ENCODE measurements around the gene BDNF. TPM values are rescaled to one million over a fixed set of nuclear protein-coding genes. Genes with fewer than 3 reads are reported as not detected.
A peak's percentile ranks its signal among the peaks of the same experiment; 100 is the strongest.

The BDNF gene
- total RNA-seq, 4 donors from 2014 or later = 0.14 to 0.64 TPM; not detected in 2

DNA sequence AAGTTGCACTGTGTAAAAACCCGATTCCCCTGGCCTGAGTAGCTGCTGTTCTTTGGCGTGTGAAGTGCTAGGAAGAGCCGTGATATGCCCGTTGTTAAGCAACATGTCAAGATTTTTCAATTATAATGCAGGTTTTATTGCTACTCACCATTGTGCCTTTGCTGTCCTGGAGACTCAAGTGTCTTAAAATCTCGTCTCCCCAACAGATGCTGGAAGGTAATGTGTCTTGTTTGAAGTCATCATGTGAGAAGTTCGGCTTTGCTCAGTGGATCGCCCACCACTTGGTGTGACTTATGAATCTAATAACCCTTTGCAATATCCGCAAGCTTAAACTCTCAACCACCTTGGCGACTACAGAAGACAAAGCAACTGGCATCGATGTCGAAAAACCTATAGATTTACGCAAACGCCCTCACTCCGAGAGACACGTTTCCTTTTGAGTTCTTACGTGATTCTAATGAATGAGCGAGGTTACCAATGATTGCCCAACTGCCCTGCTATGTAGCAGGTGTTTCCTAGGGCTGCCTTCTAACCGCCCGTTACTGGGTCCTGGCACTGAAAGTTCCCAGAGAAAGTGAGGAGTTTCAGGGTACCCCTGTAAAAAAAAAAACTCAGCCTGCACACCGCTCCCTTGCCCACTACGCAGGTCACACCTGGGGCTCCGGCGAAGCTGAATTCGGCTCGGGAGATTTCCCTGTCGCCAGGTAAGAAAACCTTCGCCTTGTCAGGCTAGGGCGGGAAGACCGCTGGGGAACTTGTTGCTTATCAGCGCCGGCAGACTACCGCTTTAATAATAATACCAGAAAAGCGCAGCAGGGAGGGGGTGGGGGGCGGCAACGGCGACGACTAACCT lies 21.2 kb upstream of the BDNF start:
- TF ChIP-seq, protein P1, sequence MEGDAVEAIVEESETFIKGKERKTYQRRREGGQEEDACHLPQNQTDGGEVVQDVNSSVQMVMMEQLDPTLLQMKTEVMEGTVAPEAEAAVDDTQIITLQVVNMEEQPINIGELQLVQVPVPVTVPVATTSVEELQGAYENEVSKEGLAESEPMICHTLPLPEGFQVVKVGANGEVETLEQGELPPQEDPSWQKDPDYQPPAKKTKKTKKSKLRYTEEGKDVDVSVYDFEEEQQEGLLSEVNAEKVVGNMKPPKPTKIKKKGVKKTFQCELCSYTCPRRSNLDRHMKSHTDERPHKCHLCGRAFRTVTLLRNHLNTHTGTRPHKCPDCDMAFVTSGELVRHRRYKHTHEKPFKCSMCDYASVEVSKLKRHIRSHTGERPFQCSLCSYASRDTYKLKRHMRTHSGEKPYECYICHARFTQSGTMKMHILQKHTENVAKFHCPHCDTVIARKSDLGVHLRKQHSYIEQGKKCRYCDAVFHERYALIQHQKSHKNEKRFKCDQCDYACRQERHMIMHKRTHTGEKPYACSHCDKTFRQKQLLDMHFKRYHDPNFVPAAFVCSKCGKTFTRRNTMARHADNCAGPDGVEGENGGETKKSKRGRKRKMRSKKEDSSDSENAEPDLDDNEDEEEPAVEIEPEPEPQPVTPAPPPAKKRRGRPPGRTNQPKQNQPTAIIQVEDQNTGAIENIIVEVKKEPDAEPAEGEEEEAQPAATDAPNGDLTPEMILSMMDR (IDR thresholded peaks at IDR 0.05) = no peak
- TF ChIP-seq POLR2AphosphoS5 (IDR thresholded peaks at IDR 0.05) = no peak
- no peak for TF ChIP-seq EP300 (IDR thresholded peaks at IDR 0.05; ENCODE audit: low read depth)
- TF ChIP-seq POLR2A (IDR thresholded peaks at IDR 0.05) = no peak
- Histone ChIP-seq H3K27ac (no peak overlapping the region), H3K36me3 (no peaks in the 10 kb centered on the region), H3K4me1 (peaks cover 14 to 31% (median 27%) of the 10 kb centered on the region in 4 donors), H3K4me3 (peak overlapping the region in 2 of 4 donors; percentile 28 to 48), H3K9me3 (no peaks in the 10 kb centered on the region), H3K27me3 (peaks cover 95% of the 10 kb centered on the region)
- in situ Hi-C loops (cut with MboI; ENCODE audit: low pct_ligation_motif_present in 1 of 4, low pct_unique_long_range_greater_than_20kb in 1 of 4, low sequenced_read_pairs in 3 of 4) (loop anchor here in 3 of 4 donors (25.0 kb wide), 3 partner anchors 109 to 966 kb away; no protein-coding TSS in a partner anchor), intact Hi-C loops (cut with DNase I; ENCODE audit: low total_unique reads) (no loop called here)
- 6 to 15% methylated on average over 7 to 36 of the region's 37 CpGs for WGBS, 2 donors (ENCODE audit: low coverage in 1 of 2)
- DNase-seq = no peak

GRCh38 chr11:27720277-27720830 lies 20.1 kb upstream of the BDNF start:
- H3K27me3 ChIP-seq = peaks cover 97% of the 10 kb centered on the region
- intact Hi-C loops (cut with DNase I; ENCODE audit: low total_unique reads) (no loop called here), in situ Hi-C loops (cut with MboI; ENCODE audit: low pct_ligation_motif_present in 1 of 4, low pct_unique_long_range_greater_than_20kb in 1 of 4, low sequenced_read_pairs in 3 of 4) (loop anchor here in 3 of 4 donors (25.0 kb wide), 3 partner anchors 108 to 967 kb away; no protein-coding TSS in a partner anchor)

GRCh38 chr11:27719546-27719925 lies 19.3 kb upstream of the BDNF start:
- H3K27me3 ChIP-seq = peaks cover 97% of the 10 kb centered on the region
- 0 to 13% methylated on average over 2 to 15 of the region's 16 CpGs for WGBS, 2 donors (ENCODE audit: low coverage in 1 of 2)
- intact Hi-C loops (cut with DNase I; ENCODE audit: low total_unique reads) = no loop called here

More at GRCh38 chr11:27720277-27720830, 20.1 kb upstream of the BDNF start:
- Histone ChIP-seq H3K9me3 (no peaks in the 10 kb centered on the region), H3K27ac (no peak overlapping the region), H3K36me3 (no peaks in the 10 kb centered on the region), H3K4me3 (no peak overlapping the region), H3K4me1 (peaks cover 14 to 31% (median 27%) of the 10 kb centered on the region in 4 donors)
- DNase-seq = peak; percentile 21
- whole genome bisulfite sequencing, 2 donors (ENCODE audit: low coverage in 1 of 2) = 21 to 100% methylated on average over 1 to 25 of the region's 25 CpGs
- TF ChIP-seq, protein P1 (IDR thresholded peaks at IDR 0.05) = no peak
- no peak for TF ChIP-seq POLR2A (IDR thresholded peaks at IDR 0.05)
- no peak for TF ChIP-seq EP300 (IDR thresholded peaks at IDR 0.05; ENCODE audit: low read depth)
- TF ChIP-seq POLR2AphosphoS5 (IDR thresholded peaks at IDR 0.05) = no peak

More at GRCh38 chr11:27719546-27719925, 19.3 kb upstream of the BDNF start:
- Histone ChIP-seq H3K4me1 (peaks cover 14 to 31% (median 27%) of the 10 kb centered on the region in 4 donors), H3K27ac (no peak overlapping the region), H3K36me3 (no peaks in the 10 kb centered on the region), H3K4me3 (peak overlapping the region in 3 of 4 donors; percentile 13 to 52 (median 25)), H3K9me3 (no peaks in the 10 kb centered on the region)
- TF ChIP-seq POLR2A (IDR thresholded peaks at IDR 0.05) (no peak), POLR2AphosphoS5 (IDR thresholded peaks at IDR 0.05) (no peak), EP300 (IDR thresholded peaks at IDR 0.05; ENCODE audit: low read depth) (no peak)
- TF ChIP-seq, protein P1 (IDR thresholded peaks at IDR 0.05) = no peak
- DNase-seq = no peak
- in situ Hi-C loops (cut with MboI; ENCODE audit: low pct_ligation_motif_present in 1 of 4, low pct_unique_long_range_greater_than_20kb in 1 of 4, low sequenced_read_pairs in 3 of 4) = loop anchor here in 3 of 4 donors (25.0 kb wide), 3 partner anchors 107 to 968 kb away; no protein-coding TSS in a partner anchor
